HG02623 (cell line): ENCODE results near the gene MUC21.

ENCODE experiments used
- ATAC-seq: cut with Tn5 transposase; IDR thresholded peaks from one replicate; pipeline ENCODE4 v1.9.1; 2021; ENCODE audit warnings: moderate library complexity; ENCODE audit not compliant: unreplicated experiment

MUC21 gene

DNA sequence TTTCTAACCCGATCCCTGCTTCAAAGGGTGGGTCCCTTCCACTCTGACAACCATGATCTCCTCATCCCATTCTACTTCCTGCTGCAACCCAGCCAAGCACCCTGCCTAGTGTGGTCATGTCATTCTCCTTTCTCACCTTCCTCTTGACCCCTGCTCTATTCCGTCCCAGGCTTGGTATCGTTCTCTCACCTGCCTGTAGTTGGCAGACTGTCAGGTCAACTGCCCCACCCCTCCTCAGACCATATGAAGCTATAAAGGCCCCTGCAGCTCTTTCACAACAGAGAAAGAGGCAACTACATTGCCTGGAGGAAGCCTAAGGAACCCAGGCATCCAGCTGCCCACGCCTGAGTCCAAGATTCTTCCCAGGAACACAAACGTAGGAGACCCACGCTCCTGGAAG lies at the start of gene MUC21:
Gene MUC21 (plus strand): TSS at position 280 of the 400 bp plus-strand sequence. CDS start 241 bp downstream, outside the sequence.
- ATAC-seq: no peak

DNA sequence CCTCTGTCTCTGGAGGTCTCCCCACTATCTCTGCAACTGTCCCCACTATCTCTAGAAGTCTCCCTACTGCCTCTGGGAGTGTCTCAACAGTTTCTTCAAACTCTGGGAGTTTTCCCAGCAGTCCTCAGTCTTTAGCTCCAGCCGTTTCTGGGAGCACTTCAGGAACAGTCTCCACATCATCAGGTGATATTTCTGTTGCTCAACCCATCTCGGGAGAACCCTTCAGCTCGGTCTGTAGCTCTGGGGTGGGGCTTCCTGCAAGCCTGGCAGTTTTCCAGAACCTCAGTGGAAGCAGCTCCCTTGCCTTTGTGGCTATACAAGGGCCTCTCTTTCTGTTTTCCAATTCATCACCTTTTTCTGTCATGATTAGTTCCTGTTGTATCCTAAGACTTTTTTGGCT lies 48.5 kb upstream of the MUC21 start:
- ATAC-seq: no peak

DNA sequence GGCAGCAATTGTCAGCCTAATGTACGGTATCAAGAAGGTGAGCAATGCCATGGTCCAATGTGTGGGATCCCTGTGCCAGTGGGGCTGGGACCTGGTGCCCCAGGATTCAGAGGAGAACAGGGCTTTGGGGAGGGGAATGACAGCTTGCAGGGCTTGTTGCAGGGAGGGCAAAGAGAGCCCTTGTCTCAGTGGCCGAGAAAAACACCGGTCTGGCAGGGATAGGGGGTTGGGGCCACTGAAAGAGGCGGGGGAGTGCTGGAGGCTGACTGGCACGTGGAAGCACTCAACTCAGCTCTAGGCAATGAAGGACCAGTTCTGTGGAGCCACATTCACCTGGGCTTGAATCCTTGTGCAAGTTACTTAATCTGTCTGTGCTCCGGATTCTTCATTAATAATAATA lies 46.3 kb upstream of the MUC21 start:
- no peak for ATAC-seq

DNA sequence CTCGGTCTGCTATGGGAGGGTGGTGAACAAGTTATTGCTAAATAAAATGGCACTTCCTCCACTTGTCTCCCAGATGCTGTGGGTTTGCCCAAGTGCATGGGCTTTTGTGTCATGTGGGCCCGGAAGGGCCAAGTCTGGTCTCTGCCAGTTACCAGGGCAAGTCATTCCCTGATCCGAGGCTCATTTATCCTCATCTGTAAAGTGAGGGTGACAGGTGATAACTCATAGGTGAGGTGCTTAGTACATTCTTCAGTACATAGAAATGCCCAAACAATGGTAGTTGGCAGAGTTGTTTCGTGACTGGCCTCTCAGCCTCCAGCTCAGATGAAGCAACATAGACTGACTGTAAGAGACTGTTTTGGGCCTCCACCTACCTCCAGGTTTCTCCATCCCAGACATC lies 44.8 kb upstream of the MUC21 start:
- ATAC-seq: no peak

DNA sequence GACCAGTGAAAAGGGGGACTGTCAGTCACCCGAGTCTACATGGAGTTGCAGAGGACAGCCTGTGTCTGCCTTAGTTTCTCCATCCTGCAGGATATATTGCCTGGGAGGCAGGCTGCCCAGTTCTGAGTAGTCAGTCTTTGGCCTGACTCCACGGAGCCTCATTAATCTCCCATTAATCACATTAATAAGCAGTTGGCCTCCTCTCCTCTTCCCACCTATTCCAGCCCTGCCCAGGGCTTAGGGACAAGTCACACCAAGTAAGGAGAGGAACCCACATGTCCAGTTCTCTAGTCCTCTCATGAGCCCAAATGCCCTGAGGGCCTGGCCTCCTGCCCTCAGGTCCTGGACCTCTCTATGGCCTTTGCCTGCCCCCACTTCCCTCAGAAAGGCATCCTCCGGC lies 44.0 kb upstream of the MUC21 start:
- ATAC-seq: no peak

DNA sequence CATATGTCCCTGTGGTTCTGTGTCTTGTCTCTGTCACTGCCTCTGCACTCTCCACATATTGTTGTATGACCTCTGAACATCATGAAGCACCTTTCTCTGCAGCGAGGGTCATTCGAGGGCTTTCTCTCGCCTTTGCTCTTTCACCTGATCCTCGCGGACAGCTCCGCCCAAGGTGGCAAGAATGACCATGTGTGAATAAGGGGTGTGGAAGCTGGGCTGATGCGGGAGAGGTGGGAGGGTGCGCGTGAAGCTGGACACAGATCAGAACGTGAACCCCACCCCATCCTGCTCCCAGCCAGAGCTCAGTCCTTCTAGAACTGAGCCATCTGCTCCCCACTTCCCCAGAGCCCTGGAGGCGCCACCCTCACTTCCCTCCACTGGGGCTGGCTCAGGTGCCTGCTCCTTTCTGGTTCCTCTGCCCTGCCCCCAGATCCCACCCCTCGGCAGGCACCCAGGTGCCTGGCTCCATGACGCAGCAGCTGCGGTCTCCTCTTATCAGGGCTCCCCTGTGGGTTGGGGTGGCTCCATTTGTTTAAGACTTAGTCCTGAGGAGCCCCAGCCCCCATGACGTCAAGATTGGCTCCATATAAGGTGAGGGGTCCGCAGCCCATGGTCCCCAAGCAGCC lies 43.0 kb upstream of the MUC21 start, which contains the start of gene MUCL3:
Gene MUCL3 (plus strand): TSS at position 613 of the 626 bp plus-strand sequence. CDS start 27 bp downstream, outside the sequence.
- no peak for ATAC-seq

DNA sequence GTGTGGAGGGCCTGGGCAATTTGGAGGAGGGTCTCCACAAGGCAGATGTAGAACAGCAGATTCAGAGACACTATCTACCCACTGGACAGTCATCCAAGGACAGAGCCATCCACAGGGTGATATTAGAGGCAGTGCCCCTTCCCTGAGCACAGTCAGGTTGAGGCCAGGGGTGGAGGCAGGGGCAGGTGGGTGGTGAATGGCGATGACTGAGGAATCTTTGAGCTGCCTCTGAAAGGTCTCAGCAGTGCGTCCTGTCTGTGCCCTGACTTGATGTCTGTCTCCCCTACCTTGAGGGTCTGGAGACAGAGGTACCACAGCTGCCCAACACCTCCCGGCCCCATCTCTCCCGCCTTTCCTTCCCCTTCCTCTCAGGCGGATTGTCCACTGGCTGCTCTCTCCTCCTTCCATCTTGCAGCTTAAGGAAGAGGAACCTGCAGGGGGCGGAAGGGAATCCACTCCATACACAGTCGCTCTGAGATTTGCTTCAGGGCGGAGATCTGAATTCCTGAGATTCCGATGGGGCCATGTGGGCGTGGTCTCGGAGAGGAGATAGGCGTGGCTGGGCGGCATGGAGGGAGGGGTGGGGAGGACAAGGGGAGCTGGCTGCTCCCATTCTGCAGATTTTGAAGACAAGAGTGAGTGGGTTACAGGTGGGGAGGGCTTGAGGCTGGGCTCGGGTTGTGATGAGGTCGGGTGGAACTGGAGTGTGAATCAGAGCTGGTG lies 41.0 kb upstream of the MUC21 start:
- no peak for ATAC-seq

DNA sequence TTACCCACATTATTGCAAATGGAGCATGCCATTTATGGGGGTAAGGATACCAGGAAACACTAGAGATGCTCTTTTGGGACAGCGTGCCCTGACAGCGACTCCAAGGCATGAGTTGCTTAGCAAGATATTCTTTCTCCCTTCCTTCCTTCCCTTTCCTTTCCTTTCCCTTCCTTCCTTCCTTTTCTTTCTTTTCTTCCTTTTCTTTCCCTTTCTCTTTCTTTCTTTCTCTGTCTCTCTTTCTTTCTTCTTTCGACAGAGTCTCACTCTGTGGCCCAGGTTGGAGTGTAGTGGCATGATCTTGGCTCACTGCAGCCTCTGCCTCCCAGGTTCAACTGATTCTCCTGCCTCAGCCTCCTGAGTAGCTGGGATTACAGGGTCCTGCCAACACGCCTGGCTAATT lies 39.5 kb upstream of the MUC21 start:
- ATAC-seq: no peak

DNA sequence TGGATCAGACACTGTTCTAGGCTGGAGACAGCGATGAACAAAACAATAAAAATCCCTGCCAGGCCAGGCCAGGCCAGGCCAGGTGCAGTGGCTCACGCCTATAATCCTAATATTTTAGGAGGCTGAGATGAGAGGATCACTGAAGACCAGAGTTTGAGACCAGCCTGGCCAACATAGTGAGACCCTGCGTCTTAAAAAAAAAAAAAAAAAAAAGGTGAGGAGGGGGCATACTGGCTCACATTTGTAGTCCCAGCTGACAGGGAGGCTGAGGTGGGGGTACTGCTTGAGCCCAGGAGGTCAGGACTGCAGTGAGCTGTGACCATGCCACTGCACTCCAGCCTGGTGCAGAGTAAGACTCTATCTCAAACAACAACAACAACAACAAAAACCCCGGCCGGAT lies 38.2 kb upstream of the MUC21 start:
- no peak for ATAC-seq

DNA sequence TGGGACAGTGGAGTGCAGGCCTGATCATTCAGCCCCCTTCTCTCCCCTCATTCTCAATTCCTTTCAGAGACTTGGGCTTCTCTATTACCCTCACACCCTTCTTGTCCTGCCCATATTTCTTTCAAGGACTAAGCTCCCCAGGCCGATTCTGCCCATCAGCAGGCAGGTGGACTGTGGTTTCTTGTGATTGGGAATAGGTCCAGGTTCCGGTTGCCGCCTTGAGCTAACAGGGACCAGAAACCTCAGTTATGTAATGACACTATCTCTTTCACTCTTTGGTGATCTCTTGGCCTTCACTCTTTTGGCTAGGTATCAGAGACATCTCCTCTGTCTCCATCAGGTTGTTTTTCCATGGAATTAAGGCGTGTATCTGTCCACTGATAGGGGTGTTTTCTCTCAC lies 36.3 kb upstream of the MUC21 start:
- no peak for ATAC-seq

DNA sequence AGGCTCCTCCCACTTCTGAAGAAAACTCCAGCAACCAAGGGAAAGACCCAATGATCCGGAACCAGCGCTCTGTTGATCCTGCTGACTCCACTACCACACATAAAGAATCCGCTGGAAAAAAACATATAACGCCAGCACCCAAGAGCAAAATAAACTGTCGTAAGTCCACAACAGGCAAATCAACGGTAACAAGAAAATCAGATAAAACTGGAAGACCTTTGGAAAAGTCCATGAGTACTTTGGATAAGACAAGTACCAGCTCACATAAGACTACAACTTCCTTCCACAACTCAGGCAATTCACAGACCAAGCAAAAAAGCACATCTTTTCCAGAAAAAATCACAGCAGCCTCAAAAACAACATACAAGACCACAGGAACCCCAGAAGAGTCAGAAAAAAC lies 34.7 kb upstream of the MUC21 start:
- no peak for ATAC-seq

DNA sequence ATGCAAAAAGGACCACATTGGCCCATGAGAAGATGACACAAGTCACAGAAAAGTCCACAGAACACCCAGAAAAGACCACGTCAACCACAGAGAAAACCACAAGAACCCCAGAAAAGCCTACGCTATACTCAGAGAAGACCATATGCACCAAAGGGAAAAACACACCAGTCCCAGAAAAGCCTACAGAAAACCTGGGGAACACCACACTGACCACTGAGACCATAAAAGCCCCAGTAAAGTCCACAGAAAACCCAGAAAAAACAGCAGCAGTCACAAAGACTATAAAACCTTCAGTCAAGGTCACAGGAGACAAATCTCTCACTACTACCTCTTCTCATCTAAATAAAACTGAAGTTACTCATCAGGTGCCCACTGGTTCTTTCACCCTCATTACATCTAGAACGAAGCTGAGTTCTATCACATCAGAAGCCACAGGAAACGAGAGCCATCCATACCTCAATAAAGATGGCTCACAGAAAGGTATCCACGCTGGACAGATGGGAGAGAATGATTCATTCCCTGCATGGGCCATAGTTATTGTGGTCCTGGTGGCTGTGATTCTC lies 31.5 kb upstream of the MUC21 start:
- ATAC-seq: no peak

DNA sequence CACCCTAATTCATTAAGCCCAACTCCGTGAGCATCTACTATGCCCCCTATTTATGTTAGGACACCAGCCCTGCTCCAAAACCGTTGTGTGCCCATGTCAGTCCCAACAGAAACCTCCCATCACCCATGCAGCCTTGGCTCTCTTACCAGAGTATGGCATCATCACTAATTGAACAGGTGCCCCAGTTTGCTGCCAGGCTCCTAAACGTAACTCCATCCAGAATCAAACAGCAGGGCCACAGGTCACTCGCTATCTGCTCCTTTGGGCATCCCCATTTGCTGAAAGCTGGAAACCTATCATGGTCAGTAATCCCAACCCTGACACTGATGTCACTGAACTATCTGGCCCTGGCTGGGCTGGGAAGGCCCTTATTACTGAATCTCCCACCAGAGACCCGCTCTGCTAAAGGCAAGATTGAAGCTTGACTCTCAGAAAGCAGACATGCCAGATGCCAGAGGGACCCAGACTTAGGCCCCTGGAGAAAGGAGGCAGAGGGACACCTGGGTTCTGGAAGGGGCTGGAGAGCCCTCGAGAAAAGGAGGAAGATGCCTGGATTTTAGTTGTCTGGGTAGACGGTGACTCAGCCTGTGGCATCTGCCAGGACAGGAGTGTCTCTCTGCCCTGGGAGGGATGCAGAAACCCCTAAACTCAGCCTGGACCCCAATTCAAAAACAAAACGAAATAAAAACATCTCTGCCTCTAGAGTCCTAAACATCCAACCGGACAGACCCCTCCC lies 28.7 kb upstream of the MUC21 start:
- no peak for ATAC-seq

DNA sequence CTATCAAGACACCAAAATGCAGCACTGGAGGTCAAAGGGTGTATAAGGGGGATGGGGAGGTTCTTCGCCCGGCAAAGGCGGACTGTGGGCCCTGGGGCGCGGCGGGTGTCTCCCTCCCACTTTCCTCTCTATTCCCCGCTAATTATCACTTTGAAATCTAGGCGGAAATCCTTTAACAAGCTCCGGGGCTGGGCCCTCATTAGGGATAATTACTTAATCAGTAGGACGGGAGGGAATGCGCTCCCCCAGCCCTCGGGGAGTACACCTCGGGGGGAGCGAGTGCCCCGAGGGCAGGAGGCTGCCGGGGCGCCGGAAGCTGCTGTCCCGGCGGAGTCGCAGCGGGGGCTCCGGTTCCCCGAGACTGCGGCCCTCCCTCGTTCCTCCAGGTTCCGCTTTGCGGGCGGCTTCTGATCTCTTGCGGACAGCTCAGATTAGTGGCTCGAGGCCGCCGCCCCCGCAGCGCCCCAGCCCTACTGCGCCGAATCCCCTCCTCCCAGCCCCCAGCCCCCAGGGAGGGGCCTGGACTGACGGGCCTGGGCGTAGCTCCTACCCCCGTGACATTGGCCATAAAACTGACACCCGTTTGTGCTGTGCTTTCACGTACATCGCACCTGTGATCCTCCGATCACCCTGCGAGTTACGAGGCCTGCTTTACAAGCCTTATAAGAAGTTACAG lies 28.0 kb upstream of the MUC21 start:
- ATAC-seq: no peak

DNA sequence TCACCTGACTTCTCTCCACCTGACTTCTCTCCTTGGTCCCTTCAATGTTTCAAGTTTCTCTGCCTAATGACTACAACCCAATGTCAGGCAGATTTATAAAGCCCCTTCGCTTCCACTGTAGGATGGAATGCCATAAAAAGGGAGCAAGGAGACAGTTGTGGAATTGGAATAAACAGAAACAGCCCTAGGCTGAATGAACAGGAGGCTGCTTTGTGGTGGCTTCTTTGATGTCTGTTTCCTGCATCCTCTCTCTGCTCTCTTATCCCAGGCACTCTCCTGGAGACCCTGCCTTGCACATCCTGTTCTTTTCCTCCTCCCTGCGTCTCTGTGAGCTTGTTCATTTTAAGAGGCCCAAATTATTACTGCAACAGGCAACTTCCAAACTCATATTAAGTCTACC lies 25.8 kb upstream of the MUC21 start:
- ATAC-seq: no peak

DNA sequence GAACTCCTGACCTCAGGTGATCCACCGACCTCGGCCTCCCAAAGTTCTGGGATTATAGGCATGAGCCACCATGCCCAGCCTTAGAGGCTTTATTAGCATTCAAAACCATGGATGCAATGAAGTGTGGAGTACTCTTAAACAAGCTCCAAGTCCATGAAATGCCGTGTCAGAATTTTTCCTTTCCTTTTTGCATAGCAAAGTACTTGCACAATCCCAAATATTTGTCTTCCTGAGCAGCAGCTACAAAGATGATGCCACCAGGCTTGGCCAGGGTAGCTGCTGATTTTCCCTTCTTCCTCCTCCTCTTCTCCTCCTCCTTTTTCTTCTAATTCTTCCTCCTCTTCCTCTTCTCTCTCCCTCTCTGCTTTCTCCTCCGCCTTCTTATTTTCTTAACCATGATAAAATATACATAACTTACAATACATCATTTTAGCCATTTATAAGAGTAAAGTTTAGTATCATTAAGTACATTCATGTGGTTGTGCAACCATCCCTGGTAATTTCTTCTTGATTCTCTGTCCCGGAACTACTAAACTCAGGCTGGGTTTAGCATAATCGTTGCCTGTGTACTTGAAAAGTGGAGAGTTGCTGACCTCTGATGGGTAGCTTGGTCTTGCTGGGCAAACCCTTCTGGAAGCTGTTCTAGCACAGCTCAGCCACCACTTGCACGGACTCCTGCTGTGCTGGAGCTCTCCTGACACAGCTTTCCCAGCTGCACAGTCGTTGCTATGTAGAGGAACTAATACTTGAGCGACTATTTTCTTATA lies 22.4 kb upstream of the MUC21 start:
- ATAC-seq: no peak

DNA sequence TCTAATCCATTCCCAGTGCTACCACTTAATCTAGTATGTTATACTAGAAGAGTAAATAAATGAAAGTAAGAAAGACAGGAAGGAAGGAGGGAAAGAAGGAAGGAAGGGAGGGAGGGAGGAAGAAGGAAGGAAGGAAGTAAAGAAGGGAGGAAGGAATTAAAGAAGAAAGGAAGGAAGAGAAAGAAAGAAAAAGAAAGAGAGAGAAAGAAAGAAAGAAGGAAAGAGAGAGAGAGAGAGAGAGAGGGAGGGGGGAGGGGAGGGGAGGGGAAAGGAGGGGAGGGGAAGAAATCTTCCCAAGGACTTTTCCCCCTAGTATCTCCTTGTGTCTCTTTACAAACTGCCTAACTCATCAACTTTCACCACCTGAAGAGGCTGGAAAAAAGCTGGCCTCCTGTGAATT lies 20.8 kb upstream of the MUC21 start:
- ATAC-seq: no peak

DNA sequence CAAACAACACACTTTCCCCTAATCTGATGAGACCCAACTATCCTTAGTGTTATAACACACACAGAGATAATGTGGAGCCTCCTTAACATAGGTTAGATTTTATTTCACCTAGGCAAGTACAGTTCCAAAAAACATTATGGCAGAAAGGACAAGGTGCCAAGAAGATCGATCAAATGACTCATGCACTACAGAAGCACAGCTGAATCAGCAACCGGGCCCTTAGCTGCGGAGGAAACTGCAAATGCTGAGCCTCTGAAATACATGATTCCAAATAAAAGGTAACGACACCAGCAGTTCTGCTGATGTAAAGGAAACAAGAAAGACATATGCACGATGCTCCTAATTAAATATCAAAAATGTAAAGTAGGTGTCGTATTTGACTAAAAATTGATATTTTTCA lies 19.9 kb upstream of the MUC21 start:
- ATAC-seq: no peak

DNA sequence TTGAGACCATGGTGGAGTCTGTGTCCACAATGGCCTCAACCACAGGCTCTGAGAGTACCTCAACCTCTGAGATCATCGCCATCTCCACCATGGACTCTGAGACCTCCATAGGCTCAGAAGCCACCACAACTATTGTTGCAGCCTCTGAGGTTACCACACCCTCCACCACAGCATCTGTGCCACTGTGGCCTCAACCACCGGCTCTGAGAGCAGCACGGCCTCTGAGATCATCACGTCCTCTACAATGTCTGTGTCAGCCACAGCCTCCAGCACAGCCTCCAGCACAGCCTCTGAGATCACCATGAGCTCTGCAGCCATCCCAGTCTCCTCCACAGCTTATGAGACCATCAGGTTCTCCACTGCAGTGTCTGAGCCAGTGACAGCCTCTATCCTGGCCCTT lies 19.4 kb upstream of the MUC21 start:
- no peak for ATAC-seq

DNA sequence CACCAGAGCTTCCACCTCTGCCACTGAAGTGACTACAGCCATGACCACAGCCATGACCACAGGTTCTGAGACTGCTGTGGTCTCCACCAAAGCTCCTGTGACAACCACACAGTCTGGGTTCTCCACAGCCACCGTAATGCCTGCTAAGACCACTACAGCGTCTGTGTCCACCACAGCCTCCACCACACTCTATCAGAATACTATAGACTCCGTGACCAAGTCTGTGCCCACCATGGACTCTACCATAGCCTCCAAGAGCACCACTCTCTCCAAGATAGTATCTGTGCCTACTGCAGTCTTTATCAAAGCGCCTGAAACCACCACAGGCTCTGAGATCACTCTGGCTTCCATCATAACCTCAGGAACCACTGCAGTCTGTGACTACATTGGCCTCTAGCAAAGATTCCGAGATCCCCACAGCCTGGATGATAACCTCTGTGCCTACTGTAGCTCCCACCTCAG lies 18.3 kb upstream of the MUC21 start:
- no peak for ATAC-seq
